GM23248 (cell line): ENCODE data around the gene USP36. TPM values are rescaled to one million over a fixed set of nuclear protein-coding genes. Genes with fewer than 3 reads are reported as not detected.

ENCODE experiments used
- DNase-seq: peaks from one replicate; pipeline ENCODE4 v3.0.0-alpha.2; 2015
- H2AFZ ChIP-seq: fragments of 200-600 bp; sonication (generic); 2 replicates; pipeline ENCODE4 v1.6.1; 2016; ENCODE audit warnings: antibody characterized with exemption
- H3F3A ChIP-seq: fragments of 200-600 bp; sonication (generic); 2 replicates; pipeline ENCODE4 v1.6.1; 2016; ENCODE audit warnings: mild to moderate bottlenecking, antibody characterized with exemption, mixed run types; ENCODE audit not compliant: insufficient read depth
- H3K27ac ChIP-seq: fragments of 200-600 bp; sonication (generic); 2 replicates; pipeline ENCODE4 v1.5.1; 2016; ENCODE audit warnings: mild to moderate bottlenecking
- H3K27me3 ChIP-seq: fragments of 200-600 bp; sonication (generic); replicated peaks from 2 replicates; pipeline ENCODE4 v1.6.1; 2016; ENCODE audit warnings: mild to moderate bottlenecking; ENCODE audit not compliant: insufficient read depth
- H3K36me3 ChIP-seq: fragments of 200-600 bp; sonication (generic); 2 replicates; pipeline ENCODE4 v1.6.1; 2016; ENCODE audit warnings: low read depth, mild to moderate bottlenecking
- H3K4me1 ChIP-seq: fragments of 200-600 bp; sonication (generic); 2 replicates; pipeline ENCODE4 v1.6.1; 2016; ENCODE audit warnings: mild to moderate bottlenecking; ENCODE audit not compliant: insufficient read depth
- H3K4me2 ChIP-seq: fragments of 200-600 bp; sonication (generic); one replicate; pipeline ENCODE4 v1.6.1; 2016; ENCODE audit warnings: mild to moderate bottlenecking; ENCODE audit not compliant: unreplicated experiment
- H3K4me3 ChIP-seq: fragments of 200-600 bp; sonication (generic); 2 replicates; pipeline ENCODE4 v1.5.1; 2016; ENCODE audit warnings: mild to moderate bottlenecking
- H3K79me2 ChIP-seq: fragments of 200-600 bp; sonication (generic); 2 replicates; pipeline ENCODE4 v1.6.1; 2016; ENCODE audit warnings: mild to moderate bottlenecking; ENCODE audit not compliant: insufficient read depth
- H3K9ac ChIP-seq: fragments of 200-600 bp; sonication (generic); 2 replicates; pipeline ENCODE4 v1.6.1; 2016; ENCODE audit warnings: mild to moderate bottlenecking
- H3K9me2 ChIP-seq: fragments of 200-600 bp; sonication (generic); 2 replicates; pipeline ENCODE4 v1.6.1; 2016; ENCODE audit warnings: mixed run types, mild to moderate bottlenecking, moderate library complexity; ENCODE audit not compliant: insufficient read depth
- H3K9me3 ChIP-seq: fragments of 200-600 bp; sonication (generic); one replicate; pipeline ENCODE4 v1.6.1; 2017; ENCODE audit warnings: low read depth
- H4K20me1 ChIP-seq: fragments of 200-600 bp; sonication (generic); 2 replicates; pipeline ENCODE4 v1.6.0; 2016; ENCODE audit not compliant: insufficient read depth
- EZH2 ChIP-seq: fragments of 200-600 bp; sonication (generic); IDR thresholded peaks from 2 replicates; pipeline ENCODE4 v1.6.1; 2018; ENCODE audit warnings: antibody characterized with exemption, mild to moderate bottlenecking; ENCODE audit not compliant: insufficient read depth, poor library complexity, severe bottlenecking
- EZH2phosphoT487 ChIP-seq: fragments of 200-600 bp; sonication (generic); IDR thresholded peaks from 2 replicates; pipeline ENCODE4 v1.6.1; 2018; ENCODE audit warnings: antibody characterized with exemption, moderate library complexity, mild to moderate bottlenecking, low read depth; ENCODE audit not compliant: insufficient read depth
- WGBS, 2 experiments: methylation state at CpG; one replicate each; pipeline ENCODE4 v1.1.6; 2015 to 2017; ENCODE audit warnings: low lambda C conversion rate in 2 of 2, low coverage in 1 of 2; ENCODE audit errors: missing lambda C conversion rate in 2 of 2; 5-methylcytosine and 5-hydroxymethylcytosine counted together
- in situ Hi-C: fragments of 300-500 bp; cut with MboI; formaldehyde crosslinking; loops from 2 replicates; pipeline ENCODE4 v1.15.0; 2020
- polyA plus RNA-seq: library from polyadenylated mRNA; unstranded; fragments of >200 nt; fragmentation: Nextera tagmentation; extraction: Ambion mirVana; gene quantifications from 2 replicates; pipeline ENCODE4 v1.2.1, GENCODE V29; 2016
- total RNA-seq: library from RNA; depleted of rRNA; stranded (reverse); fragments of >200 nt; shearing (Covaris generic); gene quantifications from 2 replicates; pipeline ENCODE4 v1.2.3, GENCODE V29; 2014

The USP36 gene
- total and polyA plus RNA-seq, 2 experiments from 2014 or later = 19.9 to 30.2 TPM

- Histone ChIP-seq H3K27me3 (no peaks in the 10 kb centered on the region), H3K4me1 (peaks cover 20% of the 10 kb centered on the region), H3K4me2 (no peak overlapping the region), H3F3A (peaks cover 25% of the 10 kb centered on the region), H3K9me2 (no peaks in the 10 kb centered on the region), H3K9ac (no peak overlapping the region), H3K9me3 (no peaks in the 10 kb centered on the region), H3K27ac (peak overlapping the region; percentile 44), H3K36me3 (peaks cover 44% of the 10 kb centered on the region), H3K79me2 (peaks cover 73% of the 10 kb centered on the region), H3K4me3 (no peak overlapping the region), H4K20me1 (no peaks in the 10 kb centered on the region), H2AFZ (no peak overlapping the region)
- TF ChIP-seq EZH2 = no peak
- no peak for TF ChIP-seq EZH2phosphoT487
- no peak for DNase-seq
- WGBS, 2 experiments = 96 to 99% methylated on average over 6 of the region's 6 CpGs
- in situ Hi-C loops = no loop called here
Measured at GRCh38 chr17:78825696-78826095, 14.9 kb downstream of the USP36 start.

- DNase-seq = no peak
- TF ChIP-seq EZH2phosphoT487 (no peak), EZH2 (no peak)
- Histone ChIP-seq H4K20me1 (no peaks in the 10 kb centered on the region), H3F3A (peaks cover 25% of the 10 kb centered on the region), H3K4me2 (no peak overlapping the region), H2AFZ (no peak overlapping the region), H3K9me2 (no peaks in the 10 kb centered on the region), H3K4me1 (peaks cover 20% of the 10 kb centered on the region), H3K9me3 (no peaks in the 10 kb centered on the region), H3K9ac (no peak overlapping the region), H3K4me3 (no peak overlapping the region), H3K27me3 (no peaks in the 10 kb centered on the region), H3K36me3 (peaks cover 41% of the 10 kb centered on the region), H3K79me2 (peaks cover 62% of the 10 kb centered on the region), H3K27ac (peak overlapping the region; percentile 83; the same call in 1 of the 2 replicates)
- 89 to 91% methylated on average over 7 of the region's 7 CpGs for WGBS, 2 experiments
- in situ Hi-C loops = no loop called here
Measured at GRCh38 chr17:78824240-78824639, 16.4 kb downstream of the USP36 start.

GRCh38 chr17:78823282-78824046 is 17.1 kb downstream of the USP36 start:
- in situ Hi-C loops = no loop called here
- TF ChIP-seq EZH2phosphoT487 (no peak), EZH2 (no peak)
- DNase-seq = no peak

GRCh38 chr17:78822552-78822951 is 18.1 kb downstream of the USP36 start:
- peak; percentile 99 for DNase-seq
- Histone ChIP-seq H3K9me2 (no peaks in the 10 kb centered on the region), H3K27ac (peak overlapping the region; percentile 83), H3F3A (peaks cover 25% of the 10 kb centered on the region), H4K20me1 (no peaks in the 10 kb centered on the region), H3K4me3 (no peak overlapping the region), H3K4me2 (peak overlapping the region; percentile 56), H3K79me2 (peaks cover 57% of the 10 kb centered on the region), H3K9me3 (no peaks in the 10 kb centered on the region), H2AFZ (no peak overlapping the region), H3K4me1 (peaks cover 20% of the 10 kb centered on the region), H3K27me3 (no peaks in the 10 kb centered on the region), H3K36me3 (peaks cover 41% of the 10 kb centered on the region), H3K9ac (peak overlapping the region; percentile 47)
- in situ Hi-C loops = no loop called here
- WGBS, 2 experiments = 22 to 29% methylated on average over 12 to 14 of the region's 14 CpGs
- TF ChIP-seq EZH2 (no peak), EZH2phosphoT487 (no peak)

More at GRCh38 chr17:78823282-78824046, 17.1 kb downstream of the USP36 start:
- H3K9ac ChIP-seq = peak overlapping the region; percentile 47
- no peaks in the 10 kb centered on the region for H3K27me3 ChIP-seq
- no peaks in the 10 kb centered on the region for H4K20me1 ChIP-seq
- peaks cover 20% of the 10 kb centered on the region for H3K4me1 ChIP-seq
- peaks cover 25% of the 10 kb centered on the region for H3F3A ChIP-seq
- H3K27ac ChIP-seq = peak overlapping the region; percentile 83
- no peak overlapping the region for H3K4me3 ChIP-seq
- no peak overlapping the region for H2AFZ ChIP-seq
- 90 to 92% methylated on average over 14 of the region's 14 CpGs for WGBS, 2 experiments
- H3K9me3 ChIP-seq = no peaks in the 10 kb centered on the region
- peaks cover 62% of the 10 kb centered on the region for H3K79me2 ChIP-seq
- H3K4me2 ChIP-seq = peak overlapping the region; percentile 56
- peaks cover 41% of the 10 kb centered on the region for H3K36me3 ChIP-seq
- H3K9me2 ChIP-seq = no peaks in the 10 kb centered on the region

- Histone ChIP-seq H3K4me1 (peaks cover 20% of the 10 kb centered on the region), H3K79me2 (peaks cover 55% of the 10 kb centered on the region), H3K4me3 (no peak overlapping the region), H3K27ac (peak overlapping the region; percentile 83), H3F3A (peaks cover 25% of the 10 kb centered on the region), H3K27me3 (no peaks in the 10 kb centered on the region), H4K20me1 (no peaks in the 10 kb centered on the region), H3K9ac (peak overlapping the region; percentile 47), H3K4me2 (no peak overlapping the region), H3K36me3 (peaks cover 47% of the 10 kb centered on the region), H3K9me2 (no peaks in the 10 kb centered on the region), H3K9me3 (no peaks in the 10 kb centered on the region), H2AFZ (no peak overlapping the region)
- WGBS, 2 experiments = 95 to 97% methylated on average over 8 of the region's 8 CpGs
- peak; percentile 18 for DNase-seq
- TF ChIP-seq EZH2 (no peak), EZH2phosphoT487 (no peak)
- in situ Hi-C loops = no loop called here
Measured at GRCh38 chr17:78821961-78822360, 18.7 kb downstream of the USP36 start.
